Spinal cord (tissue), 10 donors: ENCODE results near the gene MPO. TPM values are rescaled to one million over a fixed set of nuclear protein-coding genes. Genes with fewer than 3 reads are reported as not detected.

ENCODE experiments used
- DNase-seq, 6 donors: peaks; one replicate each; pipeline versions ENCODE4 v3.0.0 to v3.0.0-alpha.2; 2013 to 2015; ENCODE audit warnings: low spot score in 6 of 6, low read depth in 4 of 6
- H3K27ac ChIP-seq: one replicate; pipeline ENCODE4 v1.5.1; 2013; ENCODE audit warnings: low read depth, low read length, control low read depth
- H3K27me3 ChIP-seq: one replicate; pipeline ENCODE4 v1.6.1; 2013; ENCODE audit warnings: low read length; ENCODE audit not compliant: control insufficient read depth, insufficient read depth
- H3K36me3 ChIP-seq: one replicate; pipeline ENCODE4 v1.6.1; 2013; ENCODE audit warnings: low read length; ENCODE audit not compliant: control insufficient read depth, insufficient read depth
- H3K4me1 ChIP-seq: one replicate; pipeline ENCODE4 v1.6.1; 2013; ENCODE audit warnings: low read length; ENCODE audit not compliant: control insufficient read depth, insufficient read depth
- H3K4me3 ChIP-seq: one replicate; pipeline ENCODE4 v1.5.1; 2013; ENCODE audit warnings: low read depth, low read length, control low read depth
- H3K9me3 ChIP-seq: one replicate; pipeline ENCODE4 v1.6.1; 2013; ENCODE audit warnings: low read length; ENCODE audit not compliant: control insufficient read depth, insufficient read depth
- WGBS: methylation state at CpG from one replicate; pipeline ENCODE4 v1.1.5; 2013; ENCODE audit warnings: missing lambda C conversion rate; ENCODE audit not compliant: insufficient coverage; 5-methylcytosine and 5-hydroxymethylcytosine counted together
- polyA plus RNA-seq, 2 donors: library from polyadenylated mRNA; unstranded; fragments of 120-200 nt; gene quantifications; one replicate each; pipeline ENCODE4 v1.2.1, GENCODE V29; 2013; ENCODE audit not compliant: insufficient read length in 2 of 2
- total RNA-seq, 2 donors: library from RNA; depleted of rRNA in 1 of 2; stranded (reverse); fragments of 120-200 nt in 1 of 2; fragments of >200 nt in 1 of 2; gene quantifications; one replicate each; pipeline versions ENCODE4 v1.2.3 to v1.2.4, GENCODE V29; 2013 to 2014
- donor health status: healthy.

Gene MPO
- total and polyA plus RNA-seq, 4 donors: 1.9 to 71.2 (median 4.8) TPM

DNA sequence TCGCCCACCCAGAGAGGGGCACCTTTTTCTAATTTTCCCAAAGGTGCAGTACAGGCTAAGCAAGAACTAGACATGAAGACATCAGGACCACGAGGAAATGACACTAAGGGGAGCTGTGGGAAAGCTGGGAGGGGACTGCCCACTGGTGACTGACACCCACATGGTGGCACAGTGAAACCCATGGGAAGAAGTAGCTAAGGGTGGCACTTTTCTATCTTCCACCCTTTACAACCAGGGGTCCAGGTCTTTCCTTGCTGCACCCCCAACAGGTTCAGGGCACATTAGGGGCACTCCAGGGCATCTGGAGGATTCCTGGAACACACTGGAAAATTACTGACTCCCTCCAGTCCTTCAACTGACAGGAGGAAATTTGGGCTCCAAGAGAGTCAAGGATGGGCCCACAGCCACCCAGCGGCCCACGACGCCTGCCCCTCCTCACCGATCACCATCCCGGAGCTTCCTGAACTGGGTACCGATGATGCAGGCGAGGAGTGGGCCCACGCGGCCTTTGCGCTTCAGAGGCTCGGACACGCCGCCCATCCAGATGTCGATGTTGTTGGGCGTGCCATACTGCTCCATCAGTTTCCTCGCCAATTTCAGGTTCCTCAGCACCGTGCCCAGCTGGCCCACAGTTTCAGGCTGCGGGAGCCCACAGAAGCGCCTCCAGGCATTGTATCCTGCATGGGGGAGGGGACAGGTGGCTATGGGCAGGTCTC lies 9.4 kb downstream of the MPO start:
- Histone ChIP-seq H3K27me3 (no peaks in the 10 kb centered on the region), H3K27ac (no peak overlapping the region), H3K4me1 (no peaks in the 10 kb centered on the region), H3K4me3 (no peak overlapping the region), H3K9me3 (no peaks in the 10 kb centered on the region), H3K36me3 (no peaks in the 10 kb centered on the region)
- DNase-seq: no peak
- WGBS: 93% methylated on average over 20 of the region's 21 CpGs

DNA sequence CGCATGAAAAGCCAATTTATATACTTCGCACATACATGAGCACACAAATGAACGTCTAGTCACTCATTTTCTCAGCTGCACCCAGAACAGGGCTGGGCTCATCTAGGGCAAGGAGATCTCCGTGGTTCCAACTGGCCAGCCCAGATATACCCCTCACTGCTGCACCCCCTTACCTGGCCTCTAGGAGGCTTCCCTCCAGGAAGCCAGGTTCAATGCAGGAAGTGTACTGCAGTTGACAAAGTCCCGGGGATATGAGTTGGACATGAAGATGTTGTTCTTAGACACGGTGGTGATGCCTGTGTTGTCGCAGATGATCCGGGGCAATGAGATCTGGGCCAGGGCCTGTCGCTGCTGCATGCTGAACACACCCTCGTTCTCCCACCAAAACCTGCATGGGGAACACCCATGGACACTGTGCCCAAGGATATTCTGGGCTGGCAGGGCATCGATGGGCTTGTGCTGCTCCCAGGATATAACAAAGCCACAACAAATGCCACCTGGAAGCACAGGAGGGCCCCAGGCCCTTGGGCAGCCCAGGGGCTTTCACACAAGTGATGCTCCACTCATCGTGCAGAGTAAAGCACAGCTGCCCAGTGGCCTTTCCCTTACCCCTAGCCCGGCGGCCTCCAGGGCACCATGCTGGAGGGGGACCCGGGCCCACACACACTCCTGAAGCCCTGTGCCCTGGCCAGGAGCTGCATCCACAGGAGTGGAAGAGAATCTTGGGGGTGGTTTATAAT lies 10.1 kb downstream of the MPO start:
- no peaks in the 10 kb centered on the region for H3K36me3 ChIP-seq
- no peak overlapping the region for H3K4me3 ChIP-seq
- no peaks in the 10 kb centered on the region for H3K4me1 ChIP-seq
- no peaks in the 10 kb centered on the region for H3K27me3 ChIP-seq
- H3K9me3 ChIP-seq: no peaks in the 10 kb centered on the region
- DNase-seq: no peak
- no peak overlapping the region for H3K27ac ChIP-seq
- 82% methylated on average over 13 of the region's 15 CpGs for WGBS

GRCh38 chr17:58269557-58270291 lies 11.0 kb downstream of the MPO start:
- H3K36me3 ChIP-seq: no peaks in the 10 kb centered on the region
- no peaks in the 10 kb centered on the region for H3K4me1 ChIP-seq
- 73% methylated on average over 5 of the region's 9 CpGs for WGBS

GRCh38 chr17:58268774-58269556 lies 11.8 kb downstream of the MPO start:
- no peak overlapping the region for H3K27ac ChIP-seq
- H3K9me3 ChIP-seq: no peaks in the 10 kb centered on the region
- no peak overlapping the region for H3K4me3 ChIP-seq
- DNase-seq: no peak
- 79% methylated on average over 4 of the region's 6 CpGs for WGBS
- peaks cover 8% of the 10 kb centered on the region for H3K27me3 ChIP-seq
- H3K4me1 ChIP-seq: no peaks in the 10 kb centered on the region
- H3K36me3 ChIP-seq: no peaks in the 10 kb centered on the region

More at GRCh38 chr17:58269557-58270291, 11.0 kb downstream of the MPO start:
- no peak for DNase-seq
- Histone ChIP-seq H3K27me3 (peaks cover 6% of the 10 kb centered on the region), H3K27ac (no peak overlapping the region), H3K9me3 (no peaks in the 10 kb centered on the region), H3K4me3 (no peak overlapping the region)

- Histone ChIP-seq H3K4me3 (no peak overlapping the region), H3K36me3 (no peaks in the 10 kb centered on the region), H3K9me3 (no peaks in the 10 kb centered on the region), H3K27me3 (peaks cover 10% of the 10 kb centered on the region), H3K4me1 (no peaks in the 10 kb centered on the region), H3K27ac (no peak overlapping the region)
- WGBS: 91% methylated on average over 8 of the region's 12 CpGs
- no peak for DNase-seq
Measured at GRCh38 chr17:58268326-58268725, 12.4 kb downstream of the MPO start.

GRCh38 chr17:58267347-58268324 lies 13.1 kb downstream of the MPO start:
- WGBS: 90% methylated on average over 21 of the region's 22 CpGs
- H3K9me3 ChIP-seq: no peaks in the 10 kb centered on the region
- H3K27me3 ChIP-seq: peaks cover 10% of the 10 kb centered on the region
- H3K4me1 ChIP-seq: no peaks in the 10 kb centered on the region
- no peak for DNase-seq
- H3K27ac ChIP-seq: no peak overlapping the region
- H3K36me3 ChIP-seq: no peaks in the 10 kb centered on the region
- no peak overlapping the region for H3K4me3 ChIP-seq

DNA sequence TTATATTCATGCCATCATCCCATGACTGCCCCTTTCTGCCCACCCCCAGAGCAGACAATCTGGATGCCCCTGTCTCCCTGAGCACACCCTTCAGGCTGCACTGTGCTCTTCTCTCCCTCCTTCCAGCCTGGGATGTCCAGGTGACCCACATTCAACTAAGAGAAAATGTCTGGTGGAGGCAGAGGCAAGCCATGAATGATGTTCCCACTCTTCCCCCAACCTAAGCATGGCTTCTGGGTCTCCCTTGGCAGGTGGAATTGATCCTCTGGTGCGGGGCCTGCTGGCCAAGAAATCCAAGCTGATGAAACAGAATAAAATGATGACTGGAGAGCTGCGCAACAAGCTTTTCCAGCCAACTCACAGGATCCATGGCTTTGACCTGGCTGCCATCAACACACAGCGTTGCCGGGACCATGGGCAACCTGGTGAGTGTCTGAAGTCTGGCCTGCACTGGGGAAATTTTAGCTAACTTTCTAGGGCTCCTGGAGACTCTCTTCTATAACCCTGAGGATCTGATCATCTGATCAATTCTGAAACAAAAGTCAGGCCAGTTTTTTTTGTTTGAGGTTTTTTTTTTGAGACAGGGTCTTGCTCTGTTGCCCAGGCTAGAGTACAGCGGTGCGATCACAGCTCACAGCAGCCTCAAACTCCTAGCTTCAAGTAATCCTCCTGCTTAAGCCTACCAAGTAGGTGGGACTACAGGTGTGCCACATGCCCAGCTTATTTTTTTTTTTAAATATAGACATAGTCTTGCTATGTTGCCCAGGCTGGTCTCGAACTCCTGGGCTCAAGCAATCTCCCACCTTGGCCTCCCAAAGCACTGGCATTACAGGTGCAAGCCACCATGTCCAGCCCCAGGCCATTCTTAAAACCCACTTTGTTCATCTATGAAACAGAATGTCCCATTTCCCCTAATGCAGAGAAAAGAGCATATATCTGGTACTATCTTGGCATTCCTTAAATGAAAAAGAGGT lies 14.5 kb downstream of the MPO start:
- no peak for DNase-seq
- no peaks in the 10 kb centered on the region for H3K4me1 ChIP-seq
- no peak overlapping the region for H3K27ac ChIP-seq
- H3K36me3 ChIP-seq: no peaks in the 10 kb centered on the region
- H3K9me3 ChIP-seq: no peaks in the 10 kb centered on the region
- WGBS: 100% methylated on average over 3 of the region's 7 CpGs
- H3K27me3 ChIP-seq: peaks cover 14% of the 10 kb centered on the region
- no peak overlapping the region for H3K4me3 ChIP-seq

DNA sequence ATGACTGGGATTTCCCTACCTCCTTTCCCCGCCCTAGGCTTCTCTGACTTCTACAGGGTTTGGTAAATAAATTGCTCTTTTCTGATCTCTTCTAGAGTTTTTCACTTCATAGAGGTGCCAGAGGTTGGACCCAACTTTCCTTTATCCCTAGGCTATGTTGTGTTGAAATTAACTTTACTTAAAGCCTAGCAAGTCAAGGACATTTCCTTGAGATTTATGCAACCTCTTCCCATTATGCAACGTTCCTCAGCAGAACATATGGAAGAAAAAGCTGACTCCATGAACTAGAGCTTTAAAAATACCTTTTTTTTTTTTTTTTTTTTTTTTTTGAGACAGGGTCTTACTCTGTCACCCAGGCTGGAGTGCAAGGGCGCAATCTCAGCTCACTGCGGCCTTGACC lies 15.5 kb downstream of the MPO start:
- Histone ChIP-seq H3K4me3 (no peak overlapping the region), H3K9me3 (no peaks in the 10 kb centered on the region), H3K4me1 (no peaks in the 10 kb centered on the region), H3K36me3 (no peaks in the 10 kb centered on the region), H3K27me3 (peaks cover 14% of the 10 kb centered on the region), H3K27ac (no peak overlapping the region)
- WGBS: 96% methylated on average over 2 of the region's 4 CpGs
- DNase-seq: no peak
